ENCODE data around the gene TMEM203.

DNA sequence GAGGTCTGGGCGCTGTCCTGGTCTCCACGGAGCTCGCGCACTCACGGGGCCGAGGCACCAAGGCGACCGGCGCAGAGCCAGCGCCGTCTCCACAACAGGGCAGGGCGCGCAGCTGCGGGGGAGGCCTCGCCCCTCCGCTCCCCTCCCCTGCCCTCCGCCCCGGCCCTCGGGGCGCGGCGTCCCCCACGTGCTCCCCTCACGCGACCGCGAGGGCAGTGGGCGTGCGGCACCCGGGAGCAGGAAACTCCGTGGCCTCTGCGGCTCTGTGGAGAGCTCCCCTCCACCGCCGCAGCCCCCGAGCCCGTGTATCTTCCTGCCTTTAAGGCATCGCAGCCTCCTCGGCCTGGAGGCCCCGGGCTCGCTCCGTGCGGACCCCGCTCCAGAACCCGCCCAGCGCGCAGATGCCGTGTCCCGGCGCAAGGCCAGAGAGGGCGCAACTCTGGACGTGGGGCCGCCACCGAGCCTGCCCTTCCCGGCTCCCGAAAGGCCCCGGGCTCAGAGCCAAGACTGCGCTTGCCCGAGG is 34.9 kb upstream of the TMEM203 start:
- TF ChIP-seq RAD21 (conservative IDR thresholded peaks at IDR 0.05): no peak
- TF ChIP-seq, protein P1, sequence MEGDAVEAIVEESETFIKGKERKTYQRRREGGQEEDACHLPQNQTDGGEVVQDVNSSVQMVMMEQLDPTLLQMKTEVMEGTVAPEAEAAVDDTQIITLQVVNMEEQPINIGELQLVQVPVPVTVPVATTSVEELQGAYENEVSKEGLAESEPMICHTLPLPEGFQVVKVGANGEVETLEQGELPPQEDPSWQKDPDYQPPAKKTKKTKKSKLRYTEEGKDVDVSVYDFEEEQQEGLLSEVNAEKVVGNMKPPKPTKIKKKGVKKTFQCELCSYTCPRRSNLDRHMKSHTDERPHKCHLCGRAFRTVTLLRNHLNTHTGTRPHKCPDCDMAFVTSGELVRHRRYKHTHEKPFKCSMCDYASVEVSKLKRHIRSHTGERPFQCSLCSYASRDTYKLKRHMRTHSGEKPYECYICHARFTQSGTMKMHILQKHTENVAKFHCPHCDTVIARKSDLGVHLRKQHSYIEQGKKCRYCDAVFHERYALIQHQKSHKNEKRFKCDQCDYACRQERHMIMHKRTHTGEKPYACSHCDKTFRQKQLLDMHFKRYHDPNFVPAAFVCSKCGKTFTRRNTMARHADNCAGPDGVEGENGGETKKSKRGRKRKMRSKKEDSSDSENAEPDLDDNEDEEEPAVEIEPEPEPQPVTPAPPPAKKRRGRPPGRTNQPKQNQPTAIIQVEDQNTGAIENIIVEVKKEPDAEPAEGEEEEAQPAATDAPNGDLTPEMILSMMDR (IDR thresholded peaks at IDR 0.05; ENCODE audit: poor library complexity, severe bottlenecking): no peak
- TF ChIP-seq EP300 (conservative IDR thresholded peaks at IDR 0.05; ENCODE audit: poor library complexity, severe bottlenecking): peak; percentile 16
- TF ChIP-seq EZH2 (IDR thresholded peaks at IDR 0.05; ENCODE audit: borderline replicate concordance, insufficient read depth, low read length, poor library complexity, severe bottlenecking): no peak
- TF ChIP-seq, protein P2, sequence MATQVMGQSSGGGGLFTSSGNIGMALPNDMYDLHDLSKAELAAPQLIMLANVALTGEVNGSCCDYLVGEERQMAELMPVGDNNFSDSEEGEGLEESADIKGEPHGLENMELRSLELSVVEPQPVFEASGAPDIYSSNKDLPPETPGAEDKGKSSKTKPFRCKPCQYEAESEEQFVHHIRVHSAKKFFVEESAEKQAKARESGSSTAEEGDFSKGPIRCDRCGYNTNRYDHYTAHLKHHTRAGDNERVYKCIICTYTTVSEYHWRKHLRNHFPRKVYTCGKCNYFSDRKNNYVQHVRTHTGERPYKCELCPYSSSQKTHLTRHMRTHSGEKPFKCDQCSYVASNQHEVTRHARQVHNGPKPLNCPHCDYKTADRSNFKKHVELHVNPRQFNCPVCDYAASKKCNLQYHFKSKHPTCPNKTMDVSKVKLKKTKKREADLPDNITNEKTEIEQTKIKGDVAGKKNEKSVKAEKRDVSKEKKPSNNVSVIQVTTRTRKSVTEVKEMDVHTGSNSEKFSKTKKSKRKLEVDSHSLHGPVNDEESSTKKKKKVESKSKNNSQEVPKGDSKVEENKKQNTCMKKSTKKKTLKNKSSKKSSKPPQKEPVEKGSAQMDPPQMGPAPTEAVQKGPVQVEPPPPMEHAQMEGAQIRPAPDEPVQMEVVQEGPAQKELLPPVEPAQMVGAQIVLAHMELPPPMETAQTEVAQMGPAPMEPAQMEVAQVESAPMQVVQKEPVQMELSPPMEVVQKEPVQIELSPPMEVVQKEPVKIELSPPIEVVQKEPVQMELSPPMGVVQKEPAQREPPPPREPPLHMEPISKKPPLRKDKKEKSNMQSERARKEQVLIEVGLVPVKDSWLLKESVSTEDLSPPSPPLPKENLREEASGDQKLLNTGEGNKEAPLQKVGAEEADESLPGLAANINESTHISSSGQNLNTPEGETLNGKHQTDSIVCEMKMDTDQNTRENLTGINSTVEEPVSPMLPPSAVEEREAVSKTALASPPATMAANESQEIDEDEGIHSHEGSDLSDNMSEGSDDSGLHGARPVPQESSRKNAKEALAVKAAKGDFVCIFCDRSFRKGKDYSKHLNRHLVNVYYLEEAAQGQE (IDR thresholded peaks at IDR 0.05; ENCODE audit: borderline replicate concordance): no peak
